ENCODE data around the gene CFAP20DC.

- TF ChIP-seq ZXDB (tag by site-specific recombination; IDR thresholded peaks at IDR 0.05): no peak
- TF ChIP-seq ZNF274 (IDR thresholded peaks at IDR 0.05; ENCODE audit: low read length): no peak
- TF ChIP-seq ZNF274 (tag by site-specific recombination; IDR thresholded peaks at IDR 0.05; ENCODE audit: borderline replicate concordance): no peak
- TF ChIP-seq CTCF (tag by site-specific recombination; IDR thresholded peaks at IDR 0.05): no peak
- no peak for TF ChIP-seq ELK4 (IDR thresholded peaks at IDR 0.05; ENCODE audit: borderline replicate concordance, low read depth, low read length)
- TF ChIP-seq AEBP2 (tag by site-specific recombination; IDR thresholded peaks at IDR 0.05; ENCODE audit: borderline replicate concordance): no peak
- TF ChIP-seq REPIN1 (tag by site-specific recombination; IDR thresholded peaks at IDR 0.05; ENCODE audit: low read depth): no peak
- TF ChIP-seq ZBTB8A (tag by site-specific recombination; IDR thresholded peaks at IDR 0.05): no peak
- TF ChIP-seq ZBTB21 (tag by site-specific recombination; IDR thresholded peaks at IDR 0.05): no peak
- no peak for TF ChIP-seq ZNF16 (tag by site-specific recombination; IDR thresholded peaks at IDR 0.05; ENCODE audit: low read depth)
- TF ChIP-seq ZBTB11 (tag by site-specific recombination; conservative IDR thresholded peaks at IDR 0.05; ENCODE audit: low read depth): no peak
- TF ChIP-seq ZNF398 (tag by site-specific recombination; IDR thresholded peaks at IDR 0.05): no peak
Measured at GRCh38 chr3:58965865-58966264, 84.0 kb downstream of the CFAP20DC start.

Measured in HEK293 (cell line).